ENCODE results near the gene DLEC1. TPM values are rescaled to one million over a fixed set of nuclear protein-coding genes. Genes with fewer than 3 reads are reported as not detected.

The DLEC1 gene
- polyA plus RNA-seq, 2 of the 4 experiments (the other 2 are of a cell fraction): 0.10 TPM; not detected in 1

DNA sequence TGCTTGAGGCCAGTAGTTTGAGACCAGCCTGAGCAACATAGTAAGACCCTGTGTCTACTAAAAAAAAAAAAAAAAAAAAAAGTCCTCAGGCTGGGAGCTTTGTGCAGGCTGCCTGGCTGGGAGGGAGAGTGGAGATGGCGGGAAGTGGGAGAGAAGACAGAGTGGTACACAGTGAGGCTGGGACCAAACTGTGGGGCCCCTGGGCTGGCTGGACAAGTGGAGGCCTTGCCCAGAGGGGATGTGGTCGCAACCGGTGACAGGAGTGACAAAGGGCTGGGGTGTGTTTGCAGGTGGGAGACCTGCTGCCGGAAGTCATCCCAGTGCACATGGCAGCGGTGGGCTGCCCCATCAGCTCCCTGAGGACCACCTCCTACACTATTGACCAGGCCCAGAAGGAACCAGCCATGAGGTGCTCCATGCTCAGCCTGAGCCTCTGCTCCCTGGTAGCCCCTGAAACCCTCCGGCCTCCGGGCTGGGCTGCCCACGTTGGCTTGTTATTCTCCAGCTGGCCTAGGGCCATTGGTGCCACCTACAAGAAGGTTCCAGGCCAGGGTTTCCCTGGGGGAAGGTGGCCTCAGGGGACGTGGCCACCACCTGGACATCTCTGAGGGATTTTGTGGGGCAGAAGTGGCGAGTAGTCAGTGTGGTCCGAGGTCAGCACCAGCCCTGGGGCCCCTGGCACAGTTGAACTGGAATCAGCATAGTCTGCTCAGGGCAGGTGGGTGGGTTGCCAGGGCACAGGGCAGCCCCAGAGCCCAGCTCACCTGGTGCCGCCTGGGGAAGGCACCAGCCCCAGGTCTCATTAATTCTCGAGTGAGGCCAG lies 75.3 kb downstream of the DLEC1 start:
- TF ChIP-seq, protein P1, sequence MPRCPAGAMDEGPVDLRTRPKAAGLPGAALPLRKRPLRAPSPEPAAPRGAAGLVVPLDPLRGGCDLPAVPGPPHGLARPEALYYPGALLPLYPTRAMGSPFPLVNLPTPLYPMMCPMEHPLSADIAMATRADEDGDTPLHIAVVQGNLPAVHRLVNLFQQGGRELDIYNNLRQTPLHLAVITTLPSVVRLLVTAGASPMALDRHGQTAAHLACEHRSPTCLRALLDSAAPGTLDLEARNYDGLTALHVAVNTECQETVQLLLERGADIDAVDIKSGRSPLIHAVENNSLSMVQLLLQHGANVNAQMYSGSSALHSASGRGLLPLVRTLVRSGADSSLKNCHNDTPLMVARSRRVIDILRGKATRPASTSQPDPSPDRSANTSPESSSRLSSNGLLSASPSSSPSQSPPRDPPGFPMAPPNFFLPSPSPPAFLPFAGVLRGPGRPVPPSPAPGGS (IDR thresholded peaks at IDR 0.05): no peak
- TF ChIP-seq JUN (IDR thresholded peaks at IDR 0.05) (no peak), ZNF302 (CRISPR knock-in tag; IDR thresholded peaks at IDR 0.05) (no peak), RARB (CRISPR knock-in tag; IDR thresholded peaks at IDR 0.05) (no peak)
- Histone ChIP-seq H3K4me1 (no peaks in the 10 kb centered on the region), H3K4me2 (no peak overlapping the region), H3K4me3 (no peak overlapping the region), H3K9me3 (no peaks in the 10 kb centered on the region), H3K27ac (no peak overlapping the region)
- ATAC-seq (no peak), DNase-seq (ENCODE audit: low read depth in 1 of 2, low spot score in 1 of 2) (no peak), FAIRE-seq (no peak)
- 78% methylated on average over 13 of the region's 13 CpGs for WGBS (ENCODE audit: missing lambda C conversion rate)
- POLR2A ChIA-PET: no interaction called here
- CTCF ChIA-PET: interaction anchor here (1.8 kb wide), 1 partner anchor 232 kb away, joined by 4 read pairs; the partner anchor contains the start of gene XYLB

DNA sequence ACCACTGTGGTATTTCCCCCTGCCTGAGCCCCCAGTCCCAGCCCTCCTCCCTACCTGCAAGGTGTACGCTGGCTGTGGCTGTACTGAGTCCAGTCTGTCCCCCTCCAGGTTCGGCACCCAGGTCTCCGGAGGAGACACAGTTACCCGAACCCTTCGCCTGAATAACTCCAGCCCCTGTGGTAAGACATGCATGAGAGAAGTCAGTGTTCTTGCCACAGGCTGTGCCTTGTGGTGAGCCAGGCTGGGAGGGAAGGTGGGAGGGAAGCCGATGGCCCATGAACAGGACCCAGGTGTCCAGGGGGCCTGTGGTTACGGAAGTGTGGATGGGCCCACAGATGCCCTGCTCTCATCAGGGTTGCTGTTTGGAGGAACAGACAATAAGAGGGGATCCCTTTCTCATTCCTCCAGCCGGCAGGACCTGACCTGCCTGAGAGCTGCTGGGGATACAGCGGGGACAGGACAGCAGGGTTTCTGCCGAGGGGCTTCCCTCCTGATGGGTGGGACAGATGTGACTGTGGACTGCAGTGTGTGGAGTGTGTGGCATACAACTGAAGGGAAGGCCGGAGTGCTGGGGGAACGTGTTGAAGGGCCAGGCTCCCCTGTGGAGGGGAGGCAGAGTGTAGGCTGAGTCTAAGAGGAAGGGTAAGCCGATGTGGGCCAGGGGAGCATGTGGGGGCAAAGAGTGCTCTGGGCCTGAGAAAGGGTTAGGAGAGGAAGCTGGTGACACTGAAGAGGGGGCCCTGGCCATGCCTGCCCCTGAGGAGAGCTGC lies 76.1 kb downstream of the DLEC1 start:
- no peaks in the 10 kb centered on the region for H3K9me3 ChIP-seq
- ATAC-seq: no peak
- CTCF ChIA-PET: interaction anchor here (1.8 to 3.2 kb wide), 2 partner anchors 16 to 231 kb away, joined by 4 to 15 read pairs; partner anchors contain the start of gene XYLB

More for the DNA sequence above, 76.1 kb downstream of the DLEC1 start:
- Histone ChIP-seq H3K4me2 (no peak overlapping the region), H3K27ac (no peak overlapping the region), H3K4me3 (no peak overlapping the region), H3K4me1 (no peaks in the 10 kb centered on the region)
- WGBS (ENCODE audit: missing lambda C conversion rate): 81% methylated on average over 10 of the region's 13 CpGs
- POLR2A ChIA-PET: interaction anchor here (2.6 kb wide), 1 partner anchor 22 kb away, joined by 12 read pairs; the partner anchor contains the start of gene ACAA1
- DNase-seq (ENCODE audit: low read depth in 1 of 2, low spot score in 1 of 2) (no peak), FAIRE-seq (no peak)
- no peak for TF ChIP-seq ELK1 (IDR thresholded peaks at IDR 0.05; ENCODE audit: low read depth, low read length)
- no peak for TF ChIP-seq JUN (IDR thresholded peaks at IDR 0.05)
- no peak for TF ChIP-seq ZNF302 (CRISPR knock-in tag; IDR thresholded peaks at IDR 0.05)
- TF ChIP-seq, protein P2, sequence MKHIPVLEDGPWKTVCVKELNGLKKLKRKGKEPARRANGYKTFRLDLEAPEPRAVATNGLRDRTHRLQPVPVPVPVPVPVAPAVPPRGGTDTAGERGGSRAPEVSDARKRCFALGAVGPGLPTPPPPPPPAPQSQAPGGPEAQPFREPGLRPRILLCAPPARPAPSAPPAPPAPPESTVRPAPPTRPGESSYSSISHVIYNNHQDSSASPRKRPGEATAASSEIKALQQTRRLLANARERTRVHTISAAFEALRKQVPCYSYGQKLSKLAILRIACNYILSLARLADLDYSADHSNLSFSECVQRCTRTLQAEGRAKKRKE (CRISPR knock-in tag; IDR thresholded peaks at IDR 0.05; ENCODE audit: low read depth): no peak
- no peak for TF ChIP-seq PHF8 (IDR thresholded peaks at IDR 0.05; ENCODE audit: borderline replicate concordance, low read depth)
- TF ChIP-seq POLR2AphosphoS2 (conservative IDR thresholded peaks at IDR 0.05; ENCODE audit: low read length): no peak
- no peak for TF ChIP-seq EHMT2 (IDR thresholded peaks at IDR 0.05; ENCODE audit: low read depth)
- TF ChIP-seq JUNB (IDR thresholded peaks at IDR 0.05): no peak
- TF ChIP-seq, protein P3, sequence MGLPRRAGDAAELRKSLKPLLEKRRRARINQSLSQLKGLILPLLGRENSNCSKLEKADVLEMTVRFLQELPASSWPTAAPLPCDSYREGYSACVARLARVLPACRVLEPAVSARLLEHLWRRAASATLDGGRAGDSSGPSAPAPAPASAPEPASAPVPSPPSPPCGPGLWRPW (IDR thresholded peaks at IDR 0.05): no peak
- no peak for TF ChIP-seq FOSL2 (IDR thresholded peaks at IDR 0.05)
- no peak for TF ChIP-seq FOSL2 (CRISPR knock-in tag; IDR thresholded peaks at IDR 0.05)
- TF ChIP-seq, protein P4, sequence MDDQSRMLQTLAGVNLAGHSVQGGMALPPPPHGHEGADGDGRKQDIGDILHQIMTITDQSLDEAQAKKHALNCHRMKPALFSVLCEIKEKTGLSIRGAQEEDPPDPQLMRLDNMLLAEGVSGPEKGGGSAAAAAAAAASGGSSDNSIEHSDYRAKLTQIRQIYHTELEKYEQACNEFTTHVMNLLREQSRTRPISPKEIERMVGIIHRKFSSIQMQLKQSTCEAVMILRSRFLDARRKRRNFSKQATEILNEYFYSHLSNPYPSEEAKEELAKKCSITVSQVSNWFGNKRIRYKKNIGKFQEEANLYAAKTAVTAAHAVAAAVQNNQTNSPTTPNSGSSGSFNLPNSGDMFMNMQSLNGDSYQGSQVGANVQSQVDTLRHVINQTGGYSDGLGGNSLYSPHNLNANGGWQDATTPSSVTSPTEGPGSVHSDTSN (IDR thresholded peaks at IDR 0.05): no peak
- TF ChIP-seq HOXB5 (CRISPR knock-in tag; IDR thresholded peaks at IDR 0.05): no peak
- no peak for TF ChIP-seq E2F6 (IDR thresholded peaks at IDR 0.05; ENCODE audit: borderline replicate concordance, low read depth)
- no peak for TF ChIP-seq HEYL (CRISPR knock-in tag; IDR thresholded peaks at IDR 0.05)
- no peak for TF ChIP-seq CHD4 (IDR thresholded peaks at IDR 0.05; ENCODE audit: borderline replicate concordance)
- TF ChIP-seq, protein P5, sequence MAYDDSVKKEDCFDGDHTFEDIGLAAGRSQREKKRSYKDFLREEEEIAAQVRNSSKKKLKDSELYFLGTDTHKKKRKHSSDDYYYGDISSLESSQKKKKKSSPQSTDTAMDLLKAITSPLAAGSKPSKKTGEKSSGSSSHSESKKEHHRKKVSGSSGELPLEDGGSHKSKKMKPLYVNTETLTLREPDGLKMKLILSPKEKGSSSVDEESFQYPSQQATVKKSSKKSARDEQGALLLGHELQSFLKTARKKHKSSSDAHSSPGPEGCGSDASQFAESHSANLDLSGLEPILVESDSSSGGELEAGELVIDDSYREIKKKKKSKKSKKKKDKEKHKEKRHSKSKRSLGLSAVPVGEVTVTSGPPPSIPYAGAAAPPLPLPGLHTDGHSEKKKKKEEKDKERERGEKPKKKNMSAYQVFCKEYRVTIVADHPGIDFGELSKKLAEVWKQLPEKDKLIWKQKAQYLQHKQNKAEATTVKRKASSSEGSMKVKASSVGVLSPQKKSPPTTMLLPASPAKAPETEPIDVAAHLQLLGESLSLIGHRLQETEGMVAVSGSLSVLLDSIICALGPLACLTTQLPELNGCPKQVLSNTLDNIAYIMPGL (CRISPR knock-in tag; IDR thresholded peaks at IDR 0.05; ENCODE audit: borderline replicate concordance): no peak

Measured in A549 (cell line).